Measurements from ENCODE around the gene CAMK4. TPM values are rescaled to one million over a fixed set of nuclear protein-coding genes. Genes with fewer than 3 reads are reported as not detected.

Gene CAMK4
- total and polyA plus RNA-seq, 7 donors, result 0.02 to 1.00 (median 0.15) TPM; not detected in 1

GRCh38 chr5:111511831-111512374 is 287.7 kb downstream of the CAMK4 start:
- H3K27me3 ChIP-seq (ENCODE audit: insufficient read depth in 3 of 3, low read length in 2 of 3), result no peaks in the 10 kb centered on the region
- H3K36me3 ChIP-seq (ENCODE audit: insufficient read depth in 1 of 2, low read depth in 1 of 2), result no peaks in the 10 kb centered on the region
- peak in 3 of 4 donors; percentile 5 to 42 (median 17) for ATAC-seq
- intact Hi-C loops (cut with DNase I), result no loop called here
- H3K4me1 ChIP-seq, result no peaks in the 10 kb centered on the region
- H3K9me3 ChIP-seq, result no peaks in the 10 kb centered on the region
- DNase-seq, result no peak
- WGBS, 3 donors, result 1 to 2% (median 1%) methylated on average over 31 to 32 of the region's 32 CpGs
- H3K27ac ChIP-seq, result peak overlapping the region; percentile 71
- H3K4me3 ChIP-seq, result peak overlapping the region; percentile 89
- TF ChIP-seq CTCF (IDR thresholded peaks at IDR 0.05), result no peak

GRCh38 chr5:111512375-111513130 is 288.4 kb downstream of the CAMK4 start, which contains the start of gene STARD4:
TSS of gene STARD4 (minus strand) at chr5:111512535. CDS start at chr5:111507433, 5,102 bp downstream.
- WGBS, 3 donors, result 0 to 1% (median 0%) methylated on average over 40 to 41 of the region's 41 CpGs
- intact Hi-C loops (cut with DNase I), result no loop called here
- no peak for TF ChIP-seq CTCF (IDR thresholded peaks at IDR 0.05)

GRCh38 chr5:111513131-111513520 is 288.9 kb downstream of the CAMK4 start:
- H3K36me3 ChIP-seq (ENCODE audit: insufficient read depth in 1 of 2, low read depth in 1 of 2), result no peaks in the 10 kb centered on the region
- H3K9me3 ChIP-seq, result no peaks in the 10 kb centered on the region
- H3K27me3 ChIP-seq (ENCODE audit: insufficient read depth in 3 of 3, low read length in 2 of 3), result no peaks in the 10 kb centered on the region
- H3K4me3 ChIP-seq, result peak overlapping the region; percentile 89
- H3K27ac ChIP-seq, result peak overlapping the region; percentile 71
- intact Hi-C loops (cut with DNase I), result no loop called here
- TF ChIP-seq CTCF (IDR thresholded peaks at IDR 0.05), result no peak
- ATAC-seq (no peak), DNase-seq (no peak)
- WGBS, 3 donors, result 20 to 22% (median 22%) methylated on average over 6 of the region's 6 CpGs
- H3K4me1 ChIP-seq, result no peaks in the 10 kb centered on the region

More at GRCh38 chr5:111512375-111513130, 288.4 kb downstream of the CAMK4 start, which contains the start of gene STARD4:
- H3K27ac ChIP-seq, result peak within 1 kb of the TSS; percentile 71
- ATAC-seq (peak; percentile 97 to 99 (median 98)), DNase-seq (peak; percentile 91 to 96)
- H3K36me3 ChIP-seq (ENCODE audit: insufficient read depth in 1 of 2, low read depth in 1 of 2), result no peaks in the 10 kb centered on the region
- H3K4me3 ChIP-seq, result peak within 1 kb of the TSS; percentile 89
- no peaks in the 10 kb centered on the region for H3K9me3 ChIP-seq
- H3K4me1 ChIP-seq, result no peaks in the 10 kb centered on the region
- H3K27me3 ChIP-seq (ENCODE audit: insufficient read depth in 3 of 3, low read length in 2 of 3), result no peaks in the 10 kb centered on the region

- Histone ChIP-seq H3K4me3 (no peak overlapping the region), H3K4me1 (no peaks in the 10 kb centered on the region), H3K27me3 (ENCODE audit: insufficient read depth in 3 of 3, low read length in 2 of 3) (no peaks in the 10 kb centered on the region), H3K36me3 (ENCODE audit: insufficient read depth in 1 of 2, low read depth in 1 of 2) (no peaks in the 10 kb centered on the region), H3K9me3 (no peaks in the 10 kb centered on the region), H3K27ac (no peak overlapping the region)
- ATAC-seq (no peak), DNase-seq (no peak)
- intact Hi-C loops (cut with DNase I), result no loop called here
- no peak for TF ChIP-seq CTCF (IDR thresholded peaks at IDR 0.05)
- WGBS, 3 donors, result 74 to 85% (median 80%) methylated on average over 3 of the region's 3 CpGs
Measured at GRCh38 chr5:111514087-111514486, 289.9 kb downstream of the CAMK4 start.

Data from psoas muscle (tissue), 8 donors.